GM12874 (cell line): ENCODE results near the gene TOM1L2.
A peak's percentile ranks its signal among the peaks of the same experiment; 100 is the strongest.

Experiments used
- CTCF ChIP-seq: IDR thresholded peaks from 2 replicates; pipeline ENCODE4 v1.5.1; 2011; ENCODE audit warnings: low read depth, mild to moderate bottlenecking, control low read depth, low read length, moderate library complexity; ENCODE audit not compliant: insufficient read depth

The TOM1L2 gene

GRCh38 chr17:17888821-17889220 is 83.4 kb downstream of the TOM1L2 start:
- TF ChIP-seq CTCF: peak; percentile 15; the same call in 1 of the 2 replicates

GRCh38 chr17:17888371-17888770 is 83.8 kb downstream of the TOM1L2 start:
- no peak for TF ChIP-seq CTCF

GRCh38 chr17:17887752-17888304 is 84.4 kb downstream of the TOM1L2 start:
- TF ChIP-seq CTCF: no peak

- no peak for TF ChIP-seq CTCF
Observed at GRCh38 chr17:17886726-17887125, 85.5 kb downstream of the TOM1L2 start.

GRCh38 chr17:17886226-17886625 is 86.0 kb downstream of the TOM1L2 start:
- no peak for TF ChIP-seq CTCF

GRCh38 chr17:17884391-17885357 is 87.5 kb downstream of the TOM1L2 start:
- no peak for TF ChIP-seq CTCF

GRCh38 chr17:17883801-17884200 is 88.4 kb downstream of the TOM1L2 start:
- no peak for TF ChIP-seq CTCF
